Fibroblast of skin of right quadriceps (primary cell): Measurements from ENCODE around the gene ASAP2.
A peak's percentile ranks its signal among the peaks of the same experiment; 100 is the strongest.

Experiments used
- DNase-seq: peaks from one replicate; pipeline ENCODE4 v3.0.0-alpha.2; 2013

Gene ASAP2

GRCh38 chr2:9279426-9279825 is 72.8 kb downstream of the ASAP2 start:
- DNase-seq = no peak

DNA sequence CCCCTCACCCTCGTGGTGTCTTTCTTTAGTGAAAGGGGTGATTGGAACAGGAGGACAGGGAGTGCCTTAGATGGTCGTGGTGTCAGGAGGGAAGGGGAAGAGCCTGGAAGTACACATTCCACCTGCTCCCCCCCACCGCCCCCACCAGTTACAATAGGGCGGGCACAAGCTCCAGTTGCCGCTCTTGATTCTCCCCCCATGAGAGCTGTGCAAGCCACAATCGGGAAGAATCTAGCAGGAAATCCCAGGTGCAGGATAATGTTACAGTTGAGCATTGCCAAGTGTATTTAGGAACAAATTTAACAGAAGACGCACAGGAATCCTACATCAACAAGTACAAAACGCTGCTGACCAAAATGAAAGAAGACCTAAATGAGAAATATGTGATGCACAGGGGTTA is 73.6 kb downstream of the ASAP2 start:
- DNase-seq = no peak

DNA sequence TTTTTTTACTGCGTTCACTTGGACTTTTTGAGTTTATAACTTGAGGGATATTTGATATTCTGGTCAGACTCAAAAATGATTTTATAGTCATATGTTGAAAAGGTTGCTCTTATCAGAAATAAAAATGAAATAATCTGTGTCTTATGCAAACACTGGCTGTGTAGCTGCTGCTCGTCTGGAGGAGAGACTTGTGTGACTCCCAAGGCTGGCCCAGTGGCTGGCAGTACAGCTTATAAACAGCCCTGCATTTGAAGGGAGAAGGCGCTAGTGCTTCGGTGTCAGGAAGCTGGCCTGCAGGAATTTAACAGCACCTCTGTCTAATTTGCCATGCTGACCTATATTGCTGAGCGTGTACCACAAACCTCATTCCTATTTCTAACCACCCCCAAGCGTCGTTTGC is 74.5 kb downstream of the ASAP2 start:
- DNase-seq = no peak

- no peak for DNase-seq
Observed at GRCh38 chr2:9282128-9283112, 75.8 kb downstream of the ASAP2 start.

DNA sequence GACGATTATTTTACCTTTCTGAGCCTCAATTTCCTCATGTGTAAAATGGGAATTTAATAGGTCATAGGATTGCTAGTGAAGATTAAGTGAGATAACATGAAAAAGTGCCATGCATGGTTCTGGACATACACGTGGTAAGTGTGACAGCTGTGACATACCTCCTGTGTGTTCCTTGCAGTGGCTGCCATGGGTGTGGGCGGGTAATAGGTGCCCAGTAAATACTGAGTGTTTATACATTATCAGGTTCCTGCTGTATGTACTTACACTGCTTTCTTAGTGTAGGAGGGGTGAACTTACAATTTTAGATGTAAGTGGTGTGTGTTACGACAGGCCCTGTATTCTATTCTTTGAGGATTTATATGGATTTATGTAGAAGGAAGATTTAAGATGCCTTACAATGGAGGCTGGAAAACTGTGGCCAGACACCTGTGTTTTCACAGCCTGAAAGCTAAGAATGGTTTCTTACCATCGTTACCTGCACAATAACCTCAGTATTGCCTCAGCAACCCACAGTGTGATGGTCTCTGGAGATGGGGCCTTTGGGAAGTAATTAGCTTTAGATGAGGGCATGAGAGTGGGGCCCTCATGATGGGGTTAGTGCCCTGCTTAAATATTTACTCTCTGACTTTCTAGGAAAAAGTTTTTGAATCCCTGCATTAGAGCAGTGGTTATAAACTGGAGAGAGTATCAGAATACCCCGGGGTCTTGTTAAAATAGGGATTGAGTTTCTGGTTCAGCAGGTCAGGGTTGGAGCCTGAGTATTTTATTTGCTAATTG is 78.1 kb downstream of the ASAP2 start:
- DNase-seq = no peak

GRCh38 chr2:9285385-9285920 is 78.8 kb downstream of the ASAP2 start:
- DNase-seq = no peak

- DNase-seq = no peak
Observed at GRCh38 chr2:9285921-9286320, 79.3 kb downstream of the ASAP2 start.

DNA sequence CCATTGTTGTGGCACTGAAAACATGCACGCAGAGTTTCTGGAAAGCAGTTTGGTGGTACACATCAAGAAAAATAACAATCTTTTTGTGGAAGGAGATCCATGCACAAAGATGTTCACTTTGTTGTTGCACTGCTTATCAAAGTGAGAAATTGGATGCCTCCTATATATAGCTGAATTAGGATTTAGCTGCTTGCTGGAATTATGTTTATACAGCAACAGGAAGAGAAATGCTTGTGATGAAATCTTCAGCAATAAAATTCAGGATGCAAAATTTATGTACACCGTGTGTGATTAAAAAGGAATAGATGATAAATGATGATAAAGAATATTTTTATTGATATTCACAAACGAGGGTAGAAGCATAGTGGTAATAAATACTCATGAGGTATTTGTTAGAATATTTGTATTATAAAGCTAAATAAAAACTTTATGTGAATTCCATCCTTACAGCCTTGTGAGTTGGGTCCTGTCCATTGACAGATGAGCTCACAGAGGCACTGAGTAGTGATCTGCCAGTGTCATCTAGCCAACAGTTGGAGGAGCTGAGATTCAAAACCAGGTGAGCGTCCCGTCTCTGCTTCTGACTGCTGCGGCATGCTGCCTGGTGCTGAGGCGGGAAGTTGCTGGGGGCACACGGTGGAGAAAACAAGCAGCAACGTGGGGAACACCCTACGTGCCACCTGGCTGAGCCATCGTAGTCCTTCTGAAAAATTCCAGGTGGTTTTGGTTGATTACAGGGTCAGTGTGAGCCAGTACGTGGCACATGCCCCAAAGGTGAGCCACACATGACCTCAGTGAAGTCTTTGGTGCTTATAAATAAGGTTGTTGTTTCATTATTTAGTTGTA is 80.2 kb downstream of the ASAP2 start:
- peak; percentile 35 for DNase-seq

- peak; percentile 95 for DNase-seq
Observed at GRCh38 chr2:9287400-9288045, 80.9 kb downstream of the ASAP2 start.

DNA sequence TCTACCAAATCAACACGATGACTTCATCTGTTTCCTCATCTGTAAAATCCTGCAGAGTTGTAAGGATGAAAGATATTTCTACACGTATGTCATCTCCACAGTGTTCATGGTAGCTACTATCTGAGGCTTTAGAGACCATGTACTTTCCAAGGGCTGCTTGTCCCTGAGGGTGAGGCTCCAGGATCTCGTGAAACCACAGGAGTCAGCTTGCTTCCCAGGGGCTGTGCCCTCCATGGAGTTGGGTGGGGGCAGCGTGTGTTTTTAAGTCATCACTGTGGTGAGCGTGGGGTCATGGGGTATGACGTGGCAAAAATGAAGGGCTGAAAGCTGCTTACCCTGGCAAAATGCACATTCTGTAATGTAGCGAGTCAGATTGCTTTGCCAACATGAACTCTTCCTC is 81.6 kb downstream of the ASAP2 start:
- DNase-seq = peak; percentile 84

DNA sequence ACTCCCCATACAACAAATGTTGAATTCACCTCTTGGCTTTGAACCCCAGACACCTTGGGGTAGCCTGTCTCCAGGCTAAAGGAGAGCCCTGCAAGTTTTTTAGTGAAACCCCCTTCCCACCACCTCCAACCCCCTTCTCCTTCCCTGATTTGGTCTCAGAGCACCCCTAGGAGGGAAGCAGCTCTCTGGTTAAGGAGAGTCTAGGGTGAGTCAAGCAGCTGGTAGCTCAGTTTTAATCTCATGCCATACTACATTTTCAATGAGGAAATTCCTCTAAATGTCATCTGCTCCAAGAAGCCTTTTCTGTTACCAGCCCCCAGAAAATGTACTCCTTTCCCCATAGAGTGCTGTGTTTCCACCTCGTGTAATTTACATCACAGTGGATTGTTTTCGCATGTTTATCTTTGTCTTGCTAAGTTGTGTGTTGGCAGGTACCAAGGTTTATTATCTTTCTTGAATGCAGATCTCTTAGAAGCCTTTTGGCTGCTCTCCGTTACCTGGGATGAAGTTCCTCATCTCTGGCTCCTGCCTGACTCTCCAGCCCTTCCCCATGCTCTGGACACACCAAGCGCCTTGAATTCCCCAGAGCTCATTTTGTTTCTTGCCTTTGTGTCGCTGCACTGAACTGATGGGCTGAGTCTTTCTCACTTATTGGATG is 82.2 kb downstream of the ASAP2 start:
- DNase-seq = peak; percentile 39

DNA sequence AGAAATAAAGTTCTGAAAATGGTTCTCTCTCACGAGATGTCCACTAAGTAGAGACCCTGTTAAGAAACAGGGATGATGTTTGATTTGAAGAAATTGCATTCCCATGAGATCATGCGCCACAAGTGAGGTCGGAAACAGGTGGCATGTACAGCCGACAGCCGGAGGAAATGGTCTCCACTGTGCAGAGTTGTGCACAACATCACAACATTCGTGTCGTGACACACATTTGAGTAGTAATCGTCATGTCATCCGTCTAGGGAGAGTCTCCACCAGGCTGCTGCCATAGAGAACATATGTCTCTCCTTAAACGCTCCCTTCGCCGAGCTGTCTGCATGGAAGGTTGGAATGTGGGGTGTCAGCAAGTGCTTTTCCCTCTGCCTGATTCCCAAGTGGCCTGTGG is 84.7 kb downstream of the ASAP2 start:
- no peak for DNase-seq

- no peak for DNase-seq
Observed at GRCh38 chr2:9291866-9292265, 85.3 kb downstream of the ASAP2 start.

DNA sequence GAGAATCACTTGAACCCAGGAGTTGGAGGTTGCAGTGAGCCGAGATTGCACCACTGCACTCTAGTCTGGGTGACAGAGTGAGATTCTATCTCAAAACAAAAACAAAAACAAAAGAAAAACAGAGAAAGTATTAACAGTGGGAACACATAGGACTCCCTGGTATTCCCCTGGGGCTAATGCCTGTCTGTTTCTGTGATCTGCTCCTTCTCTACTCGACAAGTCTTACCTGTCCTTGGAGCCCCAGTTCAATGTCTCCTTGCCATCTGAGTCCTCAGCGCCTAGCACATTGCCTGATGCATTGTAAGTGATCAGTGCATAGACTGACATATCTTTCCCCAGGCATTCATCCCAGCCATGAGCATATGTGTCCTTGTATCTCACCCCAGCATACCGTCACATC is 85.8 kb downstream of the ASAP2 start:
- no peak for DNase-seq

DNA sequence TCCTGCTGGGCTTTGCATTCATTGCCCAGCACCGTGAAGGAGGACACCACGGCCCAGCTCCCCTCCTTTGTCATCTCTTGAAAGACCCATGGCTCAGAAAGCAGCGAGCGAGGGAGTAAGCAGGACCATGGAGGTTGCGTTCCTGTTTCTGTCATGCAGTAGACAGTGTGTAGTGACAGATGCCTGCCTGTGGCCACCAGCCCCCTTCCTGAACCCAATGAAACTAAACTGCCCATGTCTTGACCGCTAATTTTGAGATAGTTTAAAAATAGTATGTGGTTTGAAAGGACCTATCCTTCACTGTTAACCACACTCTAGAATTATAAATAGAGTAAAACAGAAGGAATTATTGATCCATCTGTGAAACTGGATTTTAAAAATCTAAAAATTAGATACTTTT is 88.2 kb downstream of the ASAP2 start:
- no peak for DNase-seq

DNA sequence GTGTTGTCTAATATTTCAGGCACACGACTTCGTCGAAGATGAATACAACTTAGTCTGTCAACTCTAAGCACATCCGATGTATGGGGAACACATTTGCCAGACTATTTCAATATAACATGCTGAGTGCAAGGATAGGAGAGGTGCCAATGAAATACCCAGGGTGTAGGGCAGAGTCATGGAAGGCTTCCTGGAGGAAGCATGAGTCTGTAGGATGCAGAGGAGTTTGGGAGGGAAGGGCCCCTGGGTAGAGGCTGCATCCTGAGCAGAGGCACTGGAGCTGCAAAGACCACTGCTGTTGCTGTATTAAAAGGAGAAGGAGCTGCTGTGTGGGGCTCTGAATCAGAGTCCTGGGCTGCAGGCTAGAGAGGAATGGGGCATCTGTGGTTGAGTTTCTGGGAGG is 89.9 kb downstream of the ASAP2 start:
- no peak for DNase-seq

- DNase-seq = no peak
Observed at GRCh38 chr2:9297156-9297555, 90.5 kb downstream of the ASAP2 start.

DNA sequence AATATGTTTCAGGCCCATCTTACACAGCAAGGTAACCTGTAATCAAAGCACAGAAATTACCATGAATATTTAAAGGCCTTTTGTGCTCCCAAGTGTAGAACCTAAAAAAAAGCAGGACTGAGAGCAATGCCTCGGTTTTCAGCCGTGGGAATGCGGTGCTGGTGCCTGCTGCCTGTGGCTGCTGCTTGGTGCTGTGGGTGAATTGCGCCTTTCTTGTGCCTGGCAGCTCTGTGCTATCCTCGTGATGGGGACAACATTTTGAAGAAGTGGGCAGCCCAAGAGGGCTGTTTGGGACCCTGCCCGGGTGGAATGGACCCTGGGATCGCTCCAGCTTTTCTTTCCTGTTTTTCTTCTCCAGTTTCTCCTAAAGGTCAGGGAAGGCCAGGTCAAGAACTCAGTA is 91.2 kb downstream of the ASAP2 start:
- DNase-seq = no peak

DNA sequence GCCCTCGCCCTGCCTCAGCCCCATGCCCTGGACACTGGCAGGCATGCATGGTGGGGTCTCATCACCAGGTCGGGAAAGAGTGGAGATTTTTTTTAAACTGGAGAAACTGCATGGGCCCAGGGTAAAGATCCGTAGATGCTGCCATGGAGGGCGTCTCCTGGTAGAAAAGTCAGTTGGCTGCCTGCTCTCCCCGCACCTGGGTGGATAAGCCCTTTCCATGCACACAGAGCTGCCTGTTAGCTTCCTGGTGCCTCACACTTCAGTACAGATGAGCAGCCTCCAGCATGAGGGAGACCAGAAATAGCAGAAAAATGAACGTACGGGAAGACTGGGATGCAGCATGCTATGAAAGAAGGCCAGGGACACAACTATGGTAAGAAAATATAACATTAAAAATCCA is 92.0 kb downstream of the ASAP2 start:
- DNase-seq = no peak

DNA sequence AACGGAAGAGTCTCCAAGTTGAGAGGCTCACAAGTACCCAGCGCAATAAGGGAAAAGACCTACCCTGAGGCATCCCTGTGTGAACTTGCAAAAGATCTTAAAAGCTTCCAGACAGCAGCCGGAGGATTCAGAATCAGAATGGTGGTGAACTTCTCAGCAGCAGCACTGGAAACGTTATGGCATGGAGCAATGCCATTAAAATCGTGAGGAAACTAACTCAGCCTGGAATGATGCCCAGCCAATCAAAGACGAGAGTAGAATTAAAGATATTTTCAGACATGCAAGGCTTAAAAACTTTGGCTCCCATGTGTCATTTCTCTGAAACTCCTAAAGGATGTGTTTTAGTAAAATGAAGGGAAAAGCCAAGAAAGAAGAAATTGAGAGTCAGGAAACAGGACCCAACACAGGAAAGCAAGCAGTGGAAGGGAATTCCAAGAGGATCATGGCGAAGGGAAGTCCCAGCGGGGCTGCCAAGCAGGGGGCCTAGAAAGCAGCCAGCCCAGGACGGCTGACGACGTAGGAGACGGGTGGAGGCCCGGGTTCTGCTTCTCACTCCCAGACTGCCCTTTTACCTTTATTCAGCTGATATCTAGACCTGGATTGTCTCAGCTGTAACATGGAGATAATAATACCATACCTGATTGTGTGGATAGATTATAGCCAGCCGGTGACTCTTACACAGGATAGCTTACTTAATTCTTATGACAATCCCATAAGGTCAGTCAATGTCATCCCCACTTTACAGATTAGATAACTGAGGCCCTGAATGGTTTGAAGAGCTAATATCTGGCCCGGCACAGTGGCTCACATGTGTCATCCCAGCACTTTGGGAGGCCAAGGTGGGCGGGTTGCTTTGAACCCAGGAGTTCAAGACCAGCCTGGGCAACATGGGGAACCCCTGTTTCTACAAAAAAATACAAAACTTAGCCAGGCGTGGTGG is 92.8 kb downstream of the ASAP2 start:
- peak; percentile 20 for DNase-seq

DNA sequence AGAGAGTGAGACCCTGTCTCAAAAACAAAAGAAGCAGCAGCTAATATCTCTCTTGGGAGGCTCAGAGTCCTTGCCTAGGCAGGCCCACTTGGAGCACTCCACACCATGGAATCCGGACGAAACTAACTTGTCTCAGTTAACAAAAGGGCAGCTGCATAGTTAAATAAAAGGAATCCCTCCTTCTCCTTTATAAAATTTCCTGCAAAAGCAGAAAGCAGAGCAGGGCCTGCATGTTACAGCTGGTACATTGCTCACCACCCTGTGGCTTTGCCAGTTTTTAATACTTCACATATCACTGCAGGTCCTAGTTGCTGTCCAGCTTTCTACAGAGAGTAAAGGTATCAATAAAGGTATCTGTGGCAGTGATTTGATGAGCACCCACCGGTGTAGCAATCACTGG is 93.6 kb downstream of the ASAP2 start:
- no peak for DNase-seq
